NCI-H526 treated with DMSO at 0.1 percent for 48 hours (cell line): ENCODE results near the gene KIF1B.

ENCODE experiments used
- DNase-seq: peaks from one replicate; lab custom pipeline; 2025; lab: John Stamatoyannopoulos, UW

Gene KIF1B

GRCh38 chr1:10209905-10210810 is at the start of gene KIF1B:
KIF1B (plus strand) TSS chr1:10210570; CDS start chr1:10232329, 21,759 bp downstream.
- peak; percentile 72 for DNase-seq

- no peak for DNase-seq
Observed at GRCh38 chr1:10160907-10161490, 49.4 kb upstream of the KIF1B start.

- no peak for DNase-seq
Observed at GRCh38 chr1:10161541-10162290, 48.7 kb upstream of the KIF1B start.

- DNase-seq: no peak
Observed at GRCh38 chr1:10168912-10169514, 41.4 kb upstream of the KIF1B start.

GRCh38 chr1:10170239-10170574 is 40.2 kb upstream of the KIF1B start:
- DNase-seq: no peak

GRCh38 chr1:10171105-10171767 is 39.1 kb upstream of the KIF1B start:
- DNase-seq: no peak

GRCh38 chr1:10171995-10172669 is 38.2 kb upstream of the KIF1B start:
- no peak for DNase-seq

GRCh38 chr1:10173582-10173981 is 36.8 kb upstream of the KIF1B start:
- DNase-seq: no peak

- DNase-seq: no peak
Observed at GRCh38 chr1:10177876-10178275, 32.5 kb upstream of the KIF1B start.

- DNase-seq: no peak
Observed at GRCh38 chr1:10178597-10179405, 31.6 kb upstream of the KIF1B start.

GRCh38 chr1:10179406-10180091 is 30.8 kb upstream of the KIF1B start:
- DNase-seq: no peak

GRCh38 chr1:10181154-10181553 is 29.2 kb upstream of the KIF1B start:
- DNase-seq: no peak

GRCh38 chr1:10185759-10186158 is 24.6 kb upstream of the KIF1B start:
- DNase-seq: no peak

- no peak for DNase-seq
Observed at GRCh38 chr1:10186331-10187025, 23.9 kb upstream of the KIF1B start.

GRCh38 chr1:10187026-10187334 is 23.4 kb upstream of the KIF1B start:
- DNase-seq: no peak

GRCh38 chr1:10188133-10188650 is 22.2 kb upstream of the KIF1B start:
- no peak for DNase-seq

- DNase-seq: no peak
Observed at GRCh38 chr1:10189659-10190058, 20.7 kb upstream of the KIF1B start.

GRCh38 chr1:10192263-10192662 is 18.1 kb upstream of the KIF1B start:
- no peak for DNase-seq

GRCh38 chr1:10193288-10193687 is 17.1 kb upstream of the KIF1B start:
- DNase-seq: no peak
